Fibroblast of lung (primary cell): ENCODE measurements around the gene FERMT2. TPM values are rescaled to one million over a fixed set of nuclear protein-coding genes. Genes with fewer than 3 reads are reported as not detected.

ENCODE experiments used
- DNase-seq, 2 donors: peaks; one replicate each; pipeline versions ENCODE4 v3.0.0 to v3.0.0-alpha.2; 2010; ENCODE audit warnings: low read depth in 2 of 2
- H2AFZ ChIP-seq: 2 replicates; pipeline ENCODE4 v1.5.1; 2012; ENCODE audit warnings: low read length, control low read depth, inconsistent platforms
- H3K27ac ChIP-seq: 2 replicates; pipeline ENCODE4 v1.5.1; 2011; ENCODE audit warnings: low read length, control low read depth; ENCODE audit not compliant: insufficient read depth
- H3K27me3 ChIP-seq: 2 replicates; pipeline ENCODE4 v1.5.1; 2011; ENCODE audit warnings: mild to moderate bottlenecking, low read length; ENCODE audit not compliant: control insufficient read depth, insufficient read depth
- H3K36me3 ChIP-seq: 2 replicates; pipeline ENCODE4 v1.5.1; 2011; ENCODE audit warnings: low read length; ENCODE audit not compliant: control insufficient read depth, insufficient read depth
- H3K4me1 ChIP-seq: 2 replicates; pipeline ENCODE4 v1.5.1; 2011; ENCODE audit warnings: low read length; ENCODE audit not compliant: control insufficient read depth, insufficient read depth; ENCODE audit errors: extremely low read depth
- H3K4me2 ChIP-seq: 2 replicates; pipeline ENCODE4 v1.5.1; 2011; ENCODE audit warnings: low read length, control low read depth; ENCODE audit not compliant: insufficient read depth; ENCODE audit errors: extremely low read depth
- H3K4me3 ChIP-seq, 4 experiments: fragments of 200-600 bp in 1 of 4; sonication (generic) in 1 of 4; replicated peaks in 1 of 4; 2 replicates each; pipeline ENCODE4 v1.5.1; 2011 to 2016; ENCODE audit warnings: low read length in 4 of 4, low read depth in 3 of 4, mild to moderate bottlenecking in 3 of 4, control low read depth in 2 of 4, inconsistent platforms in 1 of 4, mixed read lengths in 1 of 4; ENCODE audit not compliant: insufficient read depth in 1 of 4; ENCODE audit errors: control extremely low read depth in 1 of 4
- H3K79me2 ChIP-seq: 2 replicates; pipeline ENCODE4 v1.5.1; 2012; ENCODE audit warnings: mild to moderate bottlenecking, low read length, inconsistent platforms; ENCODE audit not compliant: control insufficient read depth, insufficient read depth
- H3K9ac ChIP-seq: 2 replicates; pipeline ENCODE4 v1.5.1; 2011; ENCODE audit warnings: mild to moderate bottlenecking, low read length, control low read depth; ENCODE audit not compliant: insufficient read depth
- H3K9me3 ChIP-seq: 2 replicates; pipeline ENCODE4 v1.5.1; 2012; ENCODE audit warnings: low read depth, low read length; ENCODE audit not compliant: control insufficient read depth, insufficient read depth
- H4K20me1 ChIP-seq: 2 replicates; pipeline ENCODE4 v1.5.1; 2011; ENCODE audit warnings: low read length; ENCODE audit not compliant: control insufficient read depth, insufficient read depth; ENCODE audit errors: extremely low read depth
- CTCF ChIP-seq, 2 donors: IDR thresholded peaks in 1 of 2; conservative IDR thresholded peaks in 1 of 2; 1 replicate in 1 of 2; 2 replicates in 1 of 2; pipeline ENCODE4 v1.5.1; 2011 to 2012; ENCODE audit warnings: low read length in 2 of 2, control low read depth in 1 of 2, inconsistent platforms in 1 of 2, low read depth in 1 of 2, mild to moderate bottlenecking in 1 of 2
- EZH2 ChIP-seq: IDR thresholded peaks from 2 replicates; pipeline ENCODE4 v1.5.1; 2012; ENCODE audit warnings: low read length, control low read depth, mild to moderate bottlenecking; ENCODE audit errors: missing control alignments
- polyA plus RNA-seq, 2 donors: library from polyadenylated mRNA; depleted of rRNA in 1 of 2; stranded (reverse) in 1 of 2; unstranded in 1 of 2; fragments of >200 nt; gene quantifications; 2 replicates each; pipeline ENCODE4 v1.2.1, GENCODE V29; 2011 to 2012; ENCODE audit warnings: missing spikeins in 1 of 2
- total RNA-seq: library from RNA; depleted of rRNA; stranded (reverse); fragments of >200 nt; gene quantifications from 2 replicates; pipeline ENCODE4 v1.2.1, GENCODE V29; 2014

The FERMT2 gene
- total and polyA plus RNA-seq, 2 donors (not counting 1 experiment from before 2014, with no cell fraction given), result 111 to 439 TPM

- Histone ChIP-seq H4K20me1 (no peaks in the 10 kb centered on the region), H3K4me1 (peaks cover 7% of the 10 kb centered on the region), H3K4me2 (no peak overlapping the region), H3K4me3 (no peak overlapping the region), H3K79me2 (no peaks in the 10 kb centered on the region), H3K36me3 (no peaks in the 10 kb centered on the region), H2AFZ (no peak overlapping the region), H3K27me3 (no peaks in the 10 kb centered on the region), H3K9ac (no peak overlapping the region), H3K9me3 (no peaks in the 10 kb centered on the region), H3K27ac (no peak overlapping the region)
- DNase-seq, result no peak
- TF ChIP-seq CTCF (conservative IDR thresholded peaks at IDR 0.05 in 1 of 2, IDR thresholded peaks at IDR 0.05 in 1 of 2; ENCODE audit: low read depth in 1 of 2, low read length in 2 of 2) (no peak), EZH2 (no peak)
Measured at GRCh38 chr14:52995998-52996397, 45.1 kb upstream of the FERMT2 start.

GRCh38 chr14:52992236-52992870, 41.5 kb upstream of the FERMT2 start:
- DNase-seq, result no peak
- Histone ChIP-seq H3K4me1 (no peaks in the 10 kb centered on the region), H4K20me1 (no peaks in the 10 kb centered on the region), H3K4me3 (no peak overlapping the region), H3K36me3 (no peaks in the 10 kb centered on the region), H2AFZ (no peak overlapping the region), H3K9me3 (no peaks in the 10 kb centered on the region), H3K79me2 (no peaks in the 10 kb centered on the region), H3K9ac (no peak overlapping the region), H3K27me3 (no peaks in the 10 kb centered on the region), H3K27ac (no peak overlapping the region), H3K4me2 (no peak overlapping the region)
- TF ChIP-seq EZH2, result no peak
- no peak for TF ChIP-seq CTCF (conservative IDR thresholded peaks at IDR 0.05 in 1 of 2, IDR thresholded peaks at IDR 0.05 in 1 of 2; ENCODE audit: low read depth in 1 of 2, low read length in 2 of 2)

GRCh38 chr14:52988139-52988538, 37.3 kb upstream of the FERMT2 start:
- no peak for DNase-seq

More at GRCh38 chr14:52988139-52988538, 37.3 kb upstream of the FERMT2 start:
- no peak overlapping the region for H3K9ac ChIP-seq
- TF ChIP-seq EZH2 (no peak), CTCF (conservative IDR thresholded peaks at IDR 0.05 in 1 of 2, IDR thresholded peaks at IDR 0.05 in 1 of 2; ENCODE audit: low read depth in 1 of 2, low read length in 2 of 2) (no peak)
- H3K27ac ChIP-seq, result no peak overlapping the region
- H3K27me3 ChIP-seq, result no peaks in the 10 kb centered on the region
- no peak overlapping the region for H2AFZ ChIP-seq
- H3K4me2 ChIP-seq, result no peak overlapping the region
- H3K9me3 ChIP-seq, result no peaks in the 10 kb centered on the region
- H3K4me1 ChIP-seq, result no peaks in the 10 kb centered on the region
- no peaks in the 10 kb centered on the region for H4K20me1 ChIP-seq
- H3K36me3 ChIP-seq, result no peaks in the 10 kb centered on the region
- no peaks in the 10 kb centered on the region for H3K79me2 ChIP-seq
- H3K4me3 ChIP-seq, result no peak overlapping the region
